GM19372 (cell line): ENCODE results near the gene SIK3.
"Not testable (repeated sequence)": the region's sequence is repeated elsewhere in the genome, so short reads cannot be mapped to it uniquely, and the experiment has no call there.

Experiments used
- ATAC-seq: cut with Tn5 transposase; IDR thresholded peaks from one replicate; pipeline ENCODE4 v1.9.1; 2021; ENCODE audit warnings: mild to moderate bottlenecking, low read depth, moderate library complexity; ENCODE audit not compliant: unreplicated experiment

Gene SIK3

DNA sequence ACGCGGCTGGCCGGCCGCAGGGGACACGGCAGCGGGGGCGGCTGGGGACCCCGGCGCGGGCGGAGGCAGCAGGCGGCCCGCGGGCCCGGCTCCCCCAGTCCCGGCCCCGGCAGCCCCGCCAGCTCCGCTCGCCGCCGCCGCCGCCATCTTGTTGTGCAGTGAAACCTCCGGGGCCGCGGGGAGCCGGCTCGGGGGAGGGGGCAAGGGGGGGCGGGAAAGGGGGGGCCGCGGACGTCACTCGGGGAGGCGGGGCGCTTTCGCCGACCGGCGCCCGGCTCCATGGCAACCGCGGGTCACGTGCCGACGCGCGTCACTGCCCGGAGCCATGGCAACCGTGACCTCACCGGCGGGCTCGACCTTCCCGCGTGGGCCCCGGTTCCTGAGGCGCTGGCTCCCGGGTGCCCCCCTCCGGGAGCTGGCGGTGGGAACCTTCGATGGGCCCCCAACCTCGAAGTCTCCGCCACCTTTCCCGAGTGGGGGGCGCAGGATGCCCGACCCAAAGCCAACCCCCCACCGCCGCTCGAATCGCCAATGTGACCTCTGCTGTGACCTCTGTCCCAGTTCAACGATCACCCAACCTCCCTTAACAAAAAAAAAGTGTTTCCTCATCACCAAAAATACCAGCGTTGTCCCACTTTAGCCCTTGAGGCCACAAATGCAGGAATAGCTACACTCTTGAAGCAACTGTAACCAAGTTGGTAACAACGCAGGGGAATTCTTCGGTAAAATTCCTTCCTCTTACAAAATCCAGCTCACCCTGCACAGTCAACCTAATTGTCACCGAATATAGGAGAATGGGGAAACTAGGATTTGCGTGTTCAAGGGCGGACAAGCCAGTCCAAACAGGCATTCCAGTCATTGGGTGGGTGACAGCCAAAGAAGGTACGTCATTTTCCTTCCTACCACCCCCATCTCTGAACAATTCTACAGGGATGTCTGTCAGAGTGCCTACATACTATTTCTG lies at the start of gene SIK3:
TSS of gene SIK3 (minus strand) at position 160 of the 964 bp plus-strand sequence. CDS start at position 147, 13 bp downstream.
- peak; percentile 83 for ATAC-seq

GRCh38 chr11:117146521-117146920 lies 48.3 kb upstream of the SIK3 start:
- no peak for ATAC-seq

DNA sequence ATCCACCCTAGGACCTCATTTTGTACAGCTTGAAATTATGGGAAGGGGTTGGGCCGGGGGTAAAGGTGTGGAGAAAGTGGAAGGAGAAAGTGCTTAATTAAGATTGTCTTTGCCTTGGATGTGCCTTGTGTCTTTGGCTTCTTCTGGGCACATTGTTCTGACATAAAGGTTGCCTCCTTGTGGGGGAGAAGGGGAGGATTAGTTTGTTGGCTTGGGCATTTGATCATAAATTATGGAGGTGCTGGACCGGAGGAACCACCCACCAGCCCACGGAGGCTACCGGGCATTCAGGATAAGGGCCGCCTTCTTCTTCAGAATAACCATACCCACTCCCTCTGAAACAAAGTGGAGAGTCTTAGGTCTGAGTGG lies 47.1 kb upstream of the SIK3 start:
- ATAC-seq, result no peak

GRCh38 chr11:117144477-117145392 lies 46.5 kb upstream of the SIK3 start:
- ATAC-seq, result peak; percentile 37

GRCh38 chr11:117143871-117144476 lies 45.7 kb upstream of the SIK3 start, which contains the start of gene PAFAH1B2:
Gene PAFAH1B2 (plus strand): TSS chr11:117144287. CDS start chr11:117152448, 8,161 bp downstream.
- peak; percentile 94 for ATAC-seq

DNA sequence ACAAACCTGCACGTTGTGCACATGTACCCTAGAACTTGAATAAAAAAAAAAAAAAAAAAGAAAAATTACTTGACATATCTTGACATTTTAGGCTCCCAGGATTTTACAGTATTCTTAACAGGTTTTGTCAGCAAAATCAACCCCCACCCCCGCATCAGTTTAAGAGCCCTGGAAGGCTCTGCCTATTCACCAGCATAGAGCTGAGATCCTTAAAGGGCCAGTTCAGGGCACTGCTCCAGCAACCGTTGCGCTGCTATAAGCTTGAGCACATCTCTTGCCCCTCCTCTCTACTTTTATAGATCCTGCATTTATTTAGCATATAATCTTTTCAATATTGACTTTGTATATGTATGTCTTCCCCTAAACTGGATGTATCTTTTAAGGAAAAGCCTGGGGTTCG lies 45.2 kb upstream of the SIK3 start:
- no peak for ATAC-seq

DNA sequence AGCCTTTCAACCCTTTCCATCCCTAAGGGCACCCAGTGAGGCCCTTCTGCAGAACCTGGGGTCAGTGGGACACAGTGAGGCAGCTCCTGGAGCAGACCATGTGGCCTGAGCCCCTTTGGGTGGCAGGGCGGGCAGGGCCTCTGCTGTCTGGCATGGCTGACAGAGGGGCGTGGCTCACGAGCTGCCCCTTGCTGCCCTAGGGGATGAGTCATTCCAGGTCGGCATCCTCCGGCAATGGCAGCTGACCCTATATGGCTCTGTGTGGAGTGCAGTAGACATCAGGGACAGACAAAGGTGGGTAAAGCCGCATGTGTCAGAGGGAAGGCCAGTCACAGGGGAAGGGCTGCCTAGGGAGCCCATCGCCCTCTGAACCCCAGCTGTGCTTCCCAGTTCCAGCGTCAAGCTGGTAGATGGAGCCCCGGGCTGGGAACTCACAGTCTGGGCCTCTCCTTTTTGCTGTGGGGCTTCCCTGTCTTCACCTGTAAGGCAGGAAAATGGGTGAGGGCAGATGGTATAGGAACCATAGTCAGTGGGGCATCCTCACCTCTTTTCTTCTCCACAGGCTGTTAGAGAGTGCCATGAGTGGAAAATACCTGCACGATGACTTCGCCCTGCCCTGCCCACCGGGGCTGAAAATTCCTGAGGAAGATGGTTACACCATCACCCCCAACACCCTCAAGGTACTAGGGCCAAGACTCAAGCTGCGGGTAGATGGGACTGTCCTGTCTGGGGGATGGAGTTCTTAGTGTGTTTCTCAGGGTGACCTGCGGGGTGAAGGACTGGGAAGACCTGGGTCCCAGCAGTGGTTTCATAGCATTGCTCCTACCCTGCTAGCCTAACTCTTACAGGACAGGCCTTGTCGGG lies 39.2 kb upstream of the SIK3 start:
- ATAC-seq, result not testable (repeated sequence)

GRCh38 chr11:117134979-117135378 lies 36.8 kb upstream of the SIK3 start:
- ATAC-seq, result not testable (repeated sequence)

- ATAC-seq, result no peak
Measured at GRCh38 chr11:117134431-117134830, 36.2 kb upstream of the SIK3 start.

DNA sequence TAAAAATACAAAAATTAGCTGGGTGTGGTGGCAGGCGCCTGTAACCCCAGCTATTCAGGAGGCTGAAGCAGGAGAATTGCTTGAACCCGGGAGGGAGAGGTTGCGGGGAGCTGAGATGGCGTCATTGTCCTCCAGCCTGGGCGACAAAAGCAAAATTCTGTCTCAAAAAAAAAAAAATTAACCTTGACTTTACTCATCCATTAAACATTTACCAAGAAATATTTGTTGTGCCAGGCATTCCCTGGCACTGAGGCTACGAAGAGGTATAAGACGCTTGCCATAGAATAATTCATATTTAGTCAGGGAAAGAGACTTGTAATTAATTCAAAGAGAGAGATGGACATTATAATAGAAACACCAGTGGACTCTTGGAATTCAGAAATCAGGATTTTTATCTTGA lies 32.7 kb upstream of the SIK3 start:
- no peak for ATAC-seq

DNA sequence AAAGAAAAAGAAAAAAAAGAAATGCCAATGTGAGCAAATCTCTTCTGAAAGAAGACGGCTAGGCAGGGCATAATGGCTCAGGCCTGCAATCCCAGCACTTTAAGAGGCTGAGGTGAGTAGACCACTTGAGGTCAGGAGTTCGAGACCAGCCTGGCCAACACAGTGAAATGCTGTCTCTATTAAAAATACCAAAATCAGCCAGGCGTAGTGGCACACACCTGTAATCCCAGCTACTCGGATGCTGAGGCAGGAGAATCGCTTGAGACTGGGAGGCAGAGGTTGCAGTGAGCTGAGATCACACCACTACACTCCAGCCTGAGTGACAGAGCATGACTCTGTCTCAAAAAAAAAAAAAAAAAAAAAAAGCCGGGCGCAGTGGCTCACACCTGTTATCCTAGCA lies 32.2 kb upstream of the SIK3 start:
- not testable (repeated sequence) for ATAC-seq

DNA sequence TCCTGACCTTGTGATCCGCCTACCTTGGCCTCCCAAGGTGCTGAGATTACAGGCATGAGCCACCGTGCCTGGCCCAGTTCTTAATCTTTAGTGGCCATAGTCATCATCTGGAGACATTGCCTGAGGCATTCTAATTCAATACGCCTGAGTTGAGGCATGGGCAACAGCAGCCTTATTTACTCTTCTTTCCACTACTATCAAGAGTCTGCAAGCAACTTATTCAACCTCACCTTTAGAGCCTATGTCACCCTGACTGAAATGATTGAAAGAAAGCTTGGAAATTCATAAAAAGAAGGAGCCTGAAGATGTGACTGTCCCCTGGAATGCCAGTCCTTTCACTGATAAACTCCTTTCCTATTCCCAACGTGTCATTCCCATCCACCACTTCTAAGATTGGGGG lies 30.1 kb upstream of the SIK3 start:
- ATAC-seq, result no peak

DNA sequence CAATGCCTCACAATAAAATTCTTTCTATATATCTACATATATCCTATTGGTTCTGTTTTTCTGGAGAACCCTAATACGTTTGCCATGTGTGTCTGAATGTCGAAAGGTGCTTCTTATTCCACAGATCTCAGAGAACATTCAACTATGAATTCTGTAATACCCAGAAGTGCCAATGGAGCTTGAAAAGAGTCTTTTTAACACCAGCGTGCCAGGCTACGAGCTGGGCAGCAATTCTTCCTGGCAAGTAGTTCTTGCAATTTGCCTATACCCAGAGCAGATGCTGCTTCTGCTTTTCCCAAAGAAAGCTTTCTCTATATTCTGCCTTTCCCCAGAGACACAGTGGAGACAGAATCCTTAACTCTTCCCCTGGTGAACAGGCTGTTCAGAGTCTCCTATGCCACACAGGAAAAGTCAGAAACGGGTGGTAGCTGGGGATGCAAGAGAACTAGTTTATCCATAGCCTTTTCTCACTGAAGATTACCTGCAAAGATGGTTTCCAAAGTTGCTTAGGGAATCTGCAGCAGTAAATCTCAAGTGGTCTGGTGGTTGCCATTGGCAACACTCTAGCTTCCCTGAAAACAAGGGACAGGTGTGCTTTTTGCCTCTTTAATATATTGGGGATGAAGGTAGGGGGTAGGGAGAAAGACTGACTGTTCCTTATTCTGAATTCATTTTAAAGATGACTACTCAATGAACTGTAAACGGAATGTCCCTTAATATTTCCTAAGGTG lies 29.1 kb upstream of the SIK3 start:
- ATAC-seq, result no peak

DNA sequence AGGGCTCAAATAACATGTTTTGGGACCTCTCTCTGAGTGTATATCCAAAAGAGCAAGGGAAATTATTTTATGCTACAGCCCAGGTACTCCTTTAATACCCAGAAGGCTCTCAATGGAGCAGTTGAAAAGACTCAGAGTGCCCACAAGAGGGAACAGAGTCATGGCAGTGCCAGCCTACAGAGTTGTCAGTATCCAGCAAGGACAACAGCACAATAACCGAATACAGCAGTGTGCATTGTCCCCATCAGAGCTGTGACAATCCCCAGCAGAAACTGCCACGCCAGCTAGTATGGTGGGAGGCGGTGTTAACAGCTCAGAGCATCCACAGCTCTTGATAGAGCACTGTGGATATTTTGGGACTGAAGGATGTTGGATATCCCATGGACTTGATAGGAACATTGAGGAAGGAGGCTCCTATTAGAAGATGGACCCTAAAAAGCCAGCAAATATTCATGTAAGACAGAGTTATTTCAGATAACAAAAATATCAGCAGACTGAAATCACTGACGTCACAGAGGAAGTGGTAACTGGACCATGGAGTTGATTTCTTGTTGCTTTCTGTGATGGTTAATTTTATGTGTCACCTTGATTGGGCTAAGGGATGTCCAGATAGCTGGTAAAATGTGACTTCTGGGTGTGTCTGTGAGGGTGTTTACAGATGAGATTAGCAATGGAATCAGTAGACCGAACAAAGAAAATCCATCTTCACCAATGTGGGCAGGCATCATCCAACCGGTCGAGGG lies 28.2 kb upstream of the SIK3 start:
- ATAC-seq, result no peak

GRCh38 chr11:117122556-117122955 lies 24.3 kb upstream of the SIK3 start:
- ATAC-seq, result no peak

DNA sequence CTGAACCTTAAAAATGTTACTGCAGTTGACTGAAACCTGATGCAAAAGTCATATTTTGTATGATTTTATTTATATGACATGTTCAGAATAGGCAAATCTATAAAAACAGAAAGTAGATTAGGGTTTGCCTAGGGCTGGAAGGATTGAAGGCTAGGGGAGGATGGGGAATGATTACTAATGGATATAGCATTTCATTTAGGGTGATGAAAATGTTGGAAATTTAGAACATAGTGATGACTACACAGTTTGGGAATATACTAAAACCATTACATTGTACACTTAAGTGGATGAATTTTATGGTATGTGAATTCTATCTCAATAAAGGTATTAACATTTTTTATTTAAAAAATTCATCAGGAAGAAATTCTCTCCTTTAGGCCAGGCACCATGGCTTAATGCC lies 22.9 kb upstream of the SIK3 start:
- ATAC-seq, result no peak

DNA sequence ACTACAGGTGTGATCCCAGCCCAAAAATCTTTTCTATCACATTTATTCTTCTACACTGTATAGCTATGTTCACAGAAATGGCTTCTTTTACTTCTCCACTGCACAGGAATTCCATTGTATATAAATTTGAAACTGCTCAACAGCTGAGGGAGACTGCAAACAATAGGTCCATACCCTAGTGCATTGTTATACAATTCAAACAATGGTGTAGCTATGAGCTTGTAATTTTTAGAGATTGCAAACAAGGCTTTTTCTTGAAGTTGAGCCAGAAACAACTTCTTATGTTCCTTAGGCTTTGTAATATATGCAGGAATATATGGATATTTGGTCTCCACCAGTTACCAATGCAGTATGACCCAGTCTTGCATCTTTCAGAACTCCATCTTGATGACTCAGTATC lies 19.5 kb upstream of the SIK3 start:
- no peak for ATAC-seq

GRCh38 chr11:117112939-117113338 lies 14.7 kb upstream of the SIK3 start:
- not testable (repeated sequence) for ATAC-seq
